Fibroblast of pulmonary artery (primary cell): ENCODE data around the gene ANO2.

Experiments
- DNase-seq: peaks from one replicate; pipeline ENCODE4 v3.0.0-alpha.2; 2010; ENCODE audit warnings: low read depth
- H3K4me3 ChIP-seq: replicated peaks from 2 replicates; pipeline ENCODE4 v1.5.1; 2011; ENCODE audit warnings: low read depth, mild to moderate bottlenecking, control low read depth, low read length, moderate library complexity
- CTCF ChIP-seq: IDR thresholded peaks from 2 replicates; pipeline ENCODE4 v1.5.1; 2011; ENCODE audit warnings: mild to moderate bottlenecking, control low read depth, low read length, inconsistent platforms; ENCODE audit errors: missing control alignments

The ANO2 gene

DNA sequence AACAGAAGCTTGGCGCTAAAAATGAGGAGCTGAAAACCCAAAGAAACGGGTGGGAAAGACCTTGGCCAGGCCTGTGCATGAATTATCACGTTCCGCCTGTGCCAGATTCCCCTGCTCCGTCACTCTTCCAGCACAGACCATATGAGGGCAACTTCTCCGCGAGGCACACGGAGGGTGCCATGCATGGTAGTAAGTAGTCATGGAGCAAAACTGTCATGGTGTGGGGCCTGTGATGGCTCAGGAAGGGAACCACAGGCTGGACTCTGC, 148.2 kb downstream of the ANO2 start:
- no peak for DNase-seq
- no peak overlapping the region for H3K4me3 ChIP-seq
- no peak for TF ChIP-seq CTCF

- TF ChIP-seq CTCF, result peak; percentile 14
- no peak overlapping the region for H3K4me3 ChIP-seq
- peak; percentile 3 for DNase-seq
These were observed 148.7 kb downstream of the ANO2 start for GRCh38 chr12:5796171-5796958.

GRCh38 chr12:5794156-5794555, 150.9 kb downstream of the ANO2 start:
- H3K4me3 ChIP-seq, result no peak overlapping the region
- DNase-seq, result no peak
- TF ChIP-seq CTCF, result no peak

- no peak overlapping the region for H3K4me3 ChIP-seq
- DNase-seq, result no peak
- TF ChIP-seq CTCF, result no peak
These were observed 152.7 kb downstream of the ANO2 start for GRCh38 chr12:5792343-5792742.

GRCh38 chr12:5789469-5789968, 155.5 kb downstream of the ANO2 start:
- TF ChIP-seq CTCF, result no peak
- DNase-seq, result no peak
- no peak overlapping the region for H3K4me3 ChIP-seq

- H3K4me3 ChIP-seq, result no peak overlapping the region
- TF ChIP-seq CTCF, result no peak
- DNase-seq, result no peak
These were observed 157.2 kb downstream of the ANO2 start for GRCh38 chr12:5787828-5788227.

DNA sequence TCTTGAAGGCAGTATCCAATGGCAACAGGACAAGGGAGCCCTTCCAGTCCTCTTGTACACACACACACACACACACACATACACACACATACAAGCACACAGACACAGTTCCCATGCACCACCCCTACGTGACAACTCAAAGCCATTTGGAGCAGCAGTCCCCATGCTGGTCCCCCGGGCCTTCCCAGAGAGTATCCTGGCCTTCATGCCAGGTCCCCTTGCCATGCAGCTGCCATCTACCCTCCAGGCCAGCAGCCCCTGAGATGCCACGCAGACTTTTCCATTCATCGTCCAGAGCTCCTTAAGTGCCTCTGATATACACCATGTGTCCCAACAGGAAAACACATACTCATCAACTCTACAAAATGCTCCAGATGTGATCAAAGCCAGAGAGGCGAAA, 159.5 kb downstream of the ANO2 start:
- DNase-seq, result no peak
- no peak for TF ChIP-seq CTCF
- no peak overlapping the region for H3K4me3 ChIP-seq
